CD8-positive, alpha-beta memory T cell (primary cell): ENCODE results near the gene PTPN14. TPM values are rescaled to one million over a fixed set of nuclear protein-coding genes. Genes with fewer than 3 reads are reported as not detected.

Experiments
- CTCF ChIA-PET: fragments of 350-600 bp; sonication (Branson Sonifier 250); formaldehyde crosslinking; loops from one replicate; lab custom pipeline; 2021; ENCODE audit warnings: antibody characterized with exemption; lab: Charles Lee
- POLR2A ChIA-PET: fragments of 350-600 bp; sonication (Branson Sonifier 250); formaldehyde crosslinking; loops from one replicate; lab custom pipeline; 2021; ENCODE audit warnings: antibody characterized with exemption; lab: Charles Lee
- DNase-seq, 5 donors: peaks; one replicate each; pipeline versions ENCODE4 v3.0.0 to v3.0.0-alpha.2; 2020 to 2022; ENCODE audit warnings: mixed read lengths in 1 of 5
- H3K27ac ChIP-seq: one replicate; pipeline ENCODE4 v1.7.0; 2013; ENCODE audit warnings: low read depth, mild to moderate bottlenecking, low read length, moderate library complexity
- H3K27me3 ChIP-seq: 2 replicates; pipeline ENCODE4 v1.7.0; 2013; ENCODE audit warnings: low read length, mild to moderate bottlenecking; ENCODE audit not compliant: insufficient read depth, poor library complexity, severe bottlenecking
- H3K36me3 ChIP-seq: 2 replicates; pipeline ENCODE4 v1.7.0; 2013; ENCODE audit warnings: mild to moderate bottlenecking, low read length, moderate library complexity; ENCODE audit not compliant: insufficient read depth
- H3K4me1 ChIP-seq: 2 replicates; pipeline ENCODE4 v1.7.0; 2013; ENCODE audit warnings: mild to moderate bottlenecking, low read length, moderate library complexity; ENCODE audit not compliant: insufficient read depth
- H3K4me3 ChIP-seq: 2 replicates; pipeline ENCODE4 v1.7.0; 2013; ENCODE audit warnings: mild to moderate bottlenecking, low read length
- H3K9me3 ChIP-seq: 2 replicates; pipeline ENCODE4 v1.7.0; 2013; ENCODE audit warnings: mild to moderate bottlenecking, low read length
- H3K27ac Mint-ChIP-seq, 8 donors: one replicate each; pipeline ENCODE4 v1.8.0; 2020 to 2021; ENCODE audit warnings: mixed read lengths in 8 of 8, mild to moderate bottlenecking in 6 of 8, inconsistent platforms in 3 of 8, moderate library complexity in 3 of 8
- H3K27me3 Mint-ChIP-seq, 2 donors: one replicate each; pipeline ENCODE4 v1.8.0; 2020 to 2021; ENCODE audit warnings: mixed read lengths in 2 of 2, mild to moderate bottlenecking in 1 of 2, moderate library complexity in 1 of 2
- H3K36me3 Mint-ChIP-seq, 3 donors: one replicate each; pipeline ENCODE4 v1.8.0; 2020 to 2021; ENCODE audit warnings: mixed read lengths in 3 of 3, inconsistent platforms in 1 of 3, mild to moderate bottlenecking in 1 of 3
- H3K4me1 Mint-ChIP-seq, 3 donors: one replicate each; pipeline ENCODE4 v1.8.0; 2020 to 2021; ENCODE audit warnings: mixed read lengths in 3 of 3, inconsistent platforms in 1 of 3, mild to moderate bottlenecking in 1 of 3
- H3K4me3 Mint-ChIP-seq, 7 donors: one replicate each; pipeline ENCODE4 v1.8.0; 2020 to 2021; ENCODE audit warnings: mixed read lengths in 7 of 7, mild to moderate bottlenecking in 6 of 7, moderate library complexity in 4 of 7, inconsistent platforms in 2 of 7
- H3K9me3 Mint-ChIP-seq, 5 donors: one replicate each; pipeline ENCODE4 v1.8.0; 2020 to 2022; ENCODE audit warnings: mixed read lengths in 5 of 5, mild to moderate bottlenecking in 3 of 5, moderate library complexity in 2 of 5, inconsistent platforms in 1 of 5
- polyA plus RNA-seq: library from polyadenylated mRNA; unstranded; fragments of 300-500 nt; fragmentation: Illumina TruSeq; gene quantifications from one replicate; pipeline ENCODE4 v1.2.3, GENCODE V29; 2021
- total RNA-seq, 2 experiments: library from RNA; stranded (reverse); gene quantifications; one replicate each; pipeline ENCODE4 v1.2.3, GENCODE V29; 2021

PTPN14 gene
- total and polyA plus RNA-seq, 3 experiments from 2014 or later = 0.70 to 0.91 (median 0.79) TPM

GRCh38 chr1:214305164-214305751 is 246.1 kb downstream of the PTPN14 start:
- H3K36me3 Mint-ChIP-seq = peaks cover 0 to 13% (median 0%) of the 10 kb centered on the region in 3 donors
- Histone ChIP-seq H3K36me3 (no peaks in the 10 kb centered on the region), H3K4me3 (no peak overlapping the region), H3K27me3 (no peaks in the 10 kb centered on the region), H3K27ac (no peak overlapping the region), H3K9me3 (no peaks in the 10 kb centered on the region), H3K4me1 (peaks cover 6% of the 10 kb centered on the region)
- no peaks in the 10 kb centered on the region for H3K9me3 Mint-ChIP-seq
- peak overlapping the region in 1 of 7 donors; percentile 41 for H3K4me3 Mint-ChIP-seq
- ChIA-PET CTCF (interaction anchor here (1.3 to 2.9 kb wide), 2 partner anchors 23 to 27 kb away, joined by 5 to 17 read pairs; no protein-coding TSS in a partner anchor), POLR2A (no interaction called here)
- DNase-seq = no peak
- H3K4me1 Mint-ChIP-seq = peaks cover 30 to 52% (median 51%) of the 10 kb centered on the region in 3 donors
- H3K27me3 Mint-ChIP-seq = no peaks in the 10 kb centered on the region
- peak overlapping the region in 1 of 8 donors; percentile 14 for H3K27ac Mint-ChIP-seq

DNA sequence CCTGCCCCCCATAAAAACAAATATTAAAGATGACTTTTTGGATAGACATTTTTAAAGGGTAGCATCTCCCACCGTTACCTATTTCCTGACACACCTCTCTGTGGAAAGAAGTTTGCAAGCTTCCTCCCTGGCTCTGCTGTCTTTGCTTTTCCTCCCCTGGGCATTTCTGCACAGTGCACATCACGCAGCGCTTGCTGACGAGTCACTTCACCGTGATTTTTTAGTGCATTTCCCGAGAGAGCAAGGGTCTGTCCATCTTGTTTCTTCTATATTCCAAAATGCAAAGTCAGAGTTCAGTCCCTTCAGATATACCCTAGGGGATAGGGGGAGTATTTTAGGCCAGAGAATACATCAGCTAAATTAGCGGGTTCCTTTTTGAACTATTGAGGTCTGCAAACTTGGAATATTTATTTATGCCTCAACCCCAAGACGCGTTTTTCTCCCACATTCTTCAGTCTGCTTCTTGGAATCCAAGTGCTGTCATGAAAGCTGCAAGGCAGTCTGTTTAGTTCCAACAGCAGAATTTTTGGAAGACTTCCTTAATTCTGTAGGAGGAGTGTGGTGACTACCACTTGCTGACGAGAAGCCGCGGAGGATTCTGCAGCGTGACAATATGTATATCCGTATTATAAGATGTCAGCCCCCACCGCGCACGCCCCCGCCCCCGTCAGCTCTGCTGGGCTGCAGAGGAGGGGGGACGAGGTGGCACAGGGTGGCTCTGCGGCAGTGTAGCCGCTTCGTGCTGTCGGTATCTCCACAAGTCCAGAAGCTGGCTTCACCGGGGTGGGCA is 248.1 kb downstream of the PTPN14 start:
- Histone ChIP-seq H3K27ac (no peak overlapping the region), H3K27me3 (no peaks in the 10 kb centered on the region), H3K4me3 (no peak overlapping the region), H3K4me1 (no peaks in the 10 kb centered on the region), H3K36me3 (no peaks in the 10 kb centered on the region), H3K9me3 (no peaks in the 10 kb centered on the region)
- no peak for DNase-seq
- CTCF ChIA-PET = interaction anchor here (1.3 to 2.9 kb wide), 3 partner anchors 12 to 29 kb away, joined by 3 to 17 read pairs (median 5); no protein-coding TSS in a partner anchor
- H3K27me3 Mint-ChIP-seq = no peaks in the 10 kb centered on the region
- H3K4me1 Mint-ChIP-seq = peaks cover 12 to 37% (median 36%) of the 10 kb centered on the region in 3 donors
- peak overlapping the region in 1 of 7 donors; percentile 59 for H3K4me3 Mint-ChIP-seq
- peaks cover 0 to 15% (median 3%) of the 10 kb centered on the region in 3 donors for H3K36me3 Mint-ChIP-seq
- H3K9me3 Mint-ChIP-seq = no peaks in the 10 kb centered on the region
- POLR2A ChIA-PET = no interaction called here
- H3K27ac Mint-ChIP-seq = no peak overlapping the region

DNA sequence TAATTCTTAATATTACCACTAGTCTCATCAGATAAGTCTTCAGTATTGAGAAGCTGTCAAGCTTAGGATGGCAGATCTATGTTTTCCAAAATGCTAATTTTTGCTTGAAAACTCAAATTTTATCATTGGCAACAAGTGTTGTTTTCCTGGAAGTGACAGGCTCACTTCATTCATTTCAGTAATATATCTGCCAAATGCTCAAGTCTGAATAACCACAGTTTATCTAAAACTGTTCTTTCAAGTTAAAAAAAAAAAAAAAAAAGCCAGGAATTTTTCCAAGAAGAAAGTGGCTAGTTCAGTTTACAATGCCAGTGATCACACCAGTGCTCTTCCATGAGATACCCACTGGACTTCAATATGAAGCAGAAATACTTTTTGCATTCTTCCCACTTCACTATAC is 249.9 kb downstream of the PTPN14 start:
- no peaks in the 10 kb centered on the region for H3K4me1 ChIP-seq
- no peaks in the 10 kb centered on the region for H3K9me3 Mint-ChIP-seq
- ChIA-PET POLR2A (no interaction called here), CTCF (interaction anchor here (1.0 to 2.9 kb wide), 4 partner anchors 11 to 40 kb away, joined by 3 to 10 read pairs (median 4); no protein-coding TSS in a partner anchor)
- H3K27ac Mint-ChIP-seq = no peak overlapping the region
- H3K36me3 ChIP-seq = no peaks in the 10 kb centered on the region
- H3K4me3 ChIP-seq = no peak overlapping the region
- H3K27ac ChIP-seq = no peak overlapping the region
- DNase-seq = no peak
- no peaks in the 10 kb centered on the region for H3K9me3 ChIP-seq
- H3K27me3 Mint-ChIP-seq = no peaks in the 10 kb centered on the region
- peaks cover 0 to 22% (median 4%) of the 10 kb centered on the region in 3 donors for H3K36me3 Mint-ChIP-seq
- no peak overlapping the region for H3K4me3 Mint-ChIP-seq
- peaks cover 11 to 34% (median 31%) of the 10 kb centered on the region in 3 donors for H3K4me1 Mint-ChIP-seq
- no peaks in the 10 kb centered on the region for H3K27me3 ChIP-seq

GRCh38 chr1:214300149-214300780 is 251.1 kb downstream of the PTPN14 start:
- Mint-ChIP-seq H3K36me3 (peaks cover 0 to 15% (median 4%) of the 10 kb centered on the region in 3 donors), H3K27me3 (no peaks in the 10 kb centered on the region), H3K27ac (no peak overlapping the region), H3K4me1 (peaks cover 13 to 45% (median 39%) of the 10 kb centered on the region in 3 donors), H3K9me3 (no peaks in the 10 kb centered on the region), H3K4me3 (no peak overlapping the region)
- Histone ChIP-seq H3K36me3 (no peaks in the 10 kb centered on the region), H3K4me3 (no peak overlapping the region), H3K27me3 (no peaks in the 10 kb centered on the region), H3K4me1 (no peaks in the 10 kb centered on the region), H3K9me3 (no peaks in the 10 kb centered on the region), H3K27ac (no peak overlapping the region)
- POLR2A ChIA-PET = no interaction called here
- CTCF ChIA-PET = interaction anchor here (1.0 to 2.9 kb wide), 3 partner anchors 10 to 39 kb away, joined by 3 to 10 read pairs (median 3); no protein-coding TSS in a partner anchor
- DNase-seq = no peak

Other genes with a start within 250 kb of the PTPN14 start
- 10 to 100 TPM; 44.2 to 45.5 TPM for gene CENPF, start 51.6 kb upstream of the PTPN14 start, total RNA-seq
- gene CENPF, start 51.6 kb upstream of the PTPN14 start, polyA plus RNA-seq = 0.77 TPM